HG03108 (cell line): Measurements from ENCODE around the gene CIAO2B.
"Not testable (repeated sequence)": the region's sequence is repeated elsewhere in the genome, so short reads cannot be mapped to it uniquely, and the experiment has no call there.

ENCODE experiments used
- ATAC-seq: cut with Tn5 transposase; IDR thresholded peaks from one replicate; pipeline ENCODE4 v1.9.1; 2021; ENCODE audit warnings: moderate library complexity; ENCODE audit not compliant: unreplicated experiment

Gene CIAO2B

GRCh38 chr16:66934138-66934838, at the start of gene CIAO2B:
Gene CIAO2B (minus strand): TSS chr16:66934402. CDS start chr16:66934364, 38 bp downstream.
- ATAC-seq = peak; percentile 64

GRCh38 chr16:66983033-66983432, 48.8 kb upstream of the CIAO2B start:
- ATAC-seq = no peak

GRCh38 chr16:66979011-66979717, 45.0 kb upstream of the CIAO2B start:
- no peak for ATAC-seq

- ATAC-seq = no peak
Observed at GRCh38 chr16:66977341-66978113, 43.3 kb upstream of the CIAO2B start.

- no peak for ATAC-seq
Observed at GRCh38 chr16:66976746-66977145, 42.5 kb upstream of the CIAO2B start.

GRCh38 chr16:66975302-66975893, 41.2 kb upstream of the CIAO2B start:
- ATAC-seq = no peak

- not testable (repeated sequence) for ATAC-seq
Observed at GRCh38 chr16:66974932-66975246, 40.7 kb upstream of the CIAO2B start.

GRCh38 chr16:66974156-66974931, 40.1 kb upstream of the CIAO2B start:
- ATAC-seq = not testable (repeated sequence)

- no peak for ATAC-seq
Observed at GRCh38 chr16:66973716-66974115, 39.5 kb upstream of the CIAO2B start.

GRCh38 chr16:66972983-66973382, 38.8 kb upstream of the CIAO2B start:
- ATAC-seq = no peak

GRCh38 chr16:66970775-66971720, 36.8 kb upstream of the CIAO2B start:
- ATAC-seq = no peak

- no peak for ATAC-seq
Observed at GRCh38 chr16:66968847-66969246, 34.6 kb upstream of the CIAO2B start.

- ATAC-seq = no peak
Observed at GRCh38 chr16:66964049-66964448, 29.8 kb upstream of the CIAO2B start.

- ATAC-seq = no peak
Observed at GRCh38 chr16:66961914-66962313, 27.7 kb upstream of the CIAO2B start.

GRCh38 chr16:66961065-66961744, 27.0 kb upstream of the CIAO2B start, which contains the start of gene CES3:
Gene CES3 (plus strand): TSS chr16:66961266. CDS start chr16:66961308, 42 bp downstream.
- peak; percentile 57 for ATAC-seq

- ATAC-seq = no peak
Observed at GRCh38 chr16:66960270-66960669, 26.1 kb upstream of the CIAO2B start.

GRCh38 chr16:66959704-66960161, 25.5 kb upstream of the CIAO2B start:
- ATAC-seq = no peak

- ATAC-seq = no peak
Observed at GRCh38 chr16:66958857-66959703, 24.9 kb upstream of the CIAO2B start.
